Right cardiac atrium (tissue), 5 donors: ENCODE results near the gene MAGI2. TPM values are rescaled to one million over a fixed set of nuclear protein-coding genes. Genes with fewer than 3 reads are reported as not detected.

Source experiments
- ATAC-seq, 2 donors: fragments of 200-7000 bp; cut with Tn5 transposase; one replicate each; pipeline versions ENCODE4 v1.8.0 to v1.9.1; 2020; ENCODE audit warnings: moderate library complexity in 2 of 2, mild to moderate bottlenecking in 1 of 2
- DNase-seq, 3 donors: peaks; one replicate each; pipeline ENCODE4 v3.0.0-alpha.2; 2020
- H3K27ac ChIP-seq: one replicate; pipeline ENCODE4 v1.5.1; 2013; ENCODE audit warnings: mild to moderate bottlenecking, low read length, control low read depth, moderate library complexity
- H3K27me3 ChIP-seq: one replicate; pipeline ENCODE4 v1.6.1; 2013; ENCODE audit not compliant: control insufficient read depth, insufficient read depth
- H3K4me1 ChIP-seq: one replicate; pipeline ENCODE4 v1.6.1; 2013; ENCODE audit warnings: low read length; ENCODE audit not compliant: control insufficient read depth, insufficient read depth
- H3K4me3 ChIP-seq: one replicate; pipeline ENCODE4 v1.5.1; 2013; ENCODE audit warnings: low read length, control low read depth
- H3K9me3 ChIP-seq: one replicate; pipeline ENCODE4 v1.6.1; 2013; ENCODE audit warnings: low read length; ENCODE audit not compliant: control insufficient read depth
- WGBS: extraction: QIAGEN DNeasy Blood & Tissue Kit; methylation state at CpG from one replicate; pipeline ENCODE4 v1.1.7; 2013; 5-methylcytosine and 5-hydroxymethylcytosine counted together
- intact Hi-C, 4 donors: fragments of 100-400 bp; cut with DNase I; formaldehyde crosslinking; loops; one replicate each; pipeline versions ENCODE4 v1.11.0 to v1.14.0; 2022 to 2023
- polyA plus RNA-seq: library from polyadenylated mRNA; stranded (reverse); fragments of 200-250 nt; gene quantifications from one replicate; pipeline ENCODE4 v1.2.3, GENCODE V29; 2013
- total RNA-seq, 4 donors: library from RNA; stranded (reverse); fragmentation: NEBNext Ultra II Directional; extraction: Animal tissue kit (Norgen Biotek cat#: 25700); gene quantifications; one replicate each; pipeline ENCODE4 v1.2.1, GENCODE V29; 2021
- donor health status: healthy with polysubstance abuse.
- donor health status: DM: no; HTN: yes; CAD: no.
- donor health status: DM: no; HTN: no; CAD: no.
- donor health status: DM: no; HTN: yes; CAD: no; lungs with severe emphysema.
- donor health status: DM: yes; HTN: yes; CAD: no.

The MAGI2 gene
- total and polyA plus RNA-seq, 5 donors = 3.2 to 9.9 (median 7.9) TPM

DNA sequence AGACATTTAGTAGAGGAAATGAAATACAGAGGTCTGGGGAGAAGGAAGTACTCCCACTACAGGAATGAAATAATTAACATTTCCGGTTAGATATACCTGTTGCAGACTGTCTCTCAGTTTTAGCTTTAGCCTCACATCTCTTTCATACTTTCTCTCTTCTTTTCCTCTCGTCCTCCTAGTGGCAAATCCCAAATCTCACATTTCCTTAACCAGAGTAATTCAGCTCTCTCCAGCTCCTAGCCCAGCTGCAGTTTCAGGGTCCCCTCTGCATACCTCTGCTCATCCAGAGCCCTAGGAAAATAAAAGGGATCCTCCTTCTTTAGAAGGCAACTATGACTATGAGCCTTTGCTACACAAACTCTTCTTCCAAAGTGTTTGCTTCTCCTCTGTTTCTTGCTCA lies 1011.7 kb downstream of the MAGI2 start:
- DNase-seq = no peak
- no peaks in the 10 kb centered on the region for H3K27me3 ChIP-seq
- ATAC-seq = no peak
- no peak overlapping the region for H3K27ac ChIP-seq
- 66% methylated on average over 2 of the region's 2 CpGs for WGBS
- intact Hi-C loops = no loop called here
- H3K9me3 ChIP-seq = no peaks in the 10 kb centered on the region
- H3K4me3 ChIP-seq = no peak overlapping the region
- no peaks in the 10 kb centered on the region for H3K4me1 ChIP-seq

DNA sequence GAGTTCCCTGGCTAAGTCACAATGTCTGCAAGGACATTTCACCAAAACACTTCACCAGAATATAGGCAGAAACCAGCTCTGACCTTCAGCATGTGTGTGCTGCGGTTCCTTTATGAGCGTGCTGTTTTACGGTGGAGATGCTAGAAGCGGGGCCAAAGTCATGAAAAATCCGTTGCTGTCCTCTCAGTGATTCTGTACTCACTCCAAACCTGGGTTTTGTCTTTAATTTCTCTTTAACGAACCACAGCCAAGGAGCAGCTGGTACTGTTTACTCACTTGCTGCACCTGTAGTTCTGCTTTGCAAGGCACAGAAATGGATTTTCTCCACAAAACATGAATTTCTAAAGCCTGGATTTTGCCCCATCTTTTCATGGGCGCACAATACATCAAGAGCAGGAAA lies 1015.0 kb downstream of the MAGI2 start:
- Histone ChIP-seq H3K4me1 (no peaks in the 10 kb centered on the region), H3K4me3 (no peak overlapping the region), H3K27me3 (no peaks in the 10 kb centered on the region), H3K9me3 (no peaks in the 10 kb centered on the region), H3K27ac (no peak overlapping the region)
- 90% methylated on average over 7 of the region's 7 CpGs for WGBS
- no peak for DNase-seq
- no peak for ATAC-seq
- intact Hi-C loops = no loop called here

DNA sequence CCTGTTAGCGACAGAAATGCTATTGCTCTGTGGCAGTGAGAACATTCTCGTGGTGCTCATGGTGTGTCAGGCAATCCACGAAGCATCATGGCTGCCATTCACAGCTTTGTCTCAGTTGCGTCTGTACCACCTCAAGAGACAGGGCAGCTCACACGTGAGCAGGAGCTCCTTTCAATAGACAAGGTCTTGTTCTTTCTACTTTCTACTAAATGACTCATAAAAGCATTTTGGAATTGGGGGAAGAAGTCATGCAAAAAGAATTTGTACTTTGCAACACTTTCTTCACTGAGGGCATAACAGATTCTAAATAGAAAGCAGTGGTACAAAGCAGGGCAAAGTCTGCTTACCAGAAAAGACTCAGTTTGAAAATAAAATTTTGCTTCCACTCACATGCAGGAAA lies 1016.3 kb downstream of the MAGI2 start:
- no peak overlapping the region for H3K4me3 ChIP-seq
- no peaks in the 10 kb centered on the region for H3K4me1 ChIP-seq
- intact Hi-C loops = no loop called here
- ATAC-seq (no peak), DNase-seq (no peak)
- H3K9me3 ChIP-seq = no peaks in the 10 kb centered on the region
- no peaks in the 10 kb centered on the region for H3K27me3 ChIP-seq
- no peak overlapping the region for H3K27ac ChIP-seq
- WGBS = 63% methylated on average over 5 of the region's 5 CpGs

DNA sequence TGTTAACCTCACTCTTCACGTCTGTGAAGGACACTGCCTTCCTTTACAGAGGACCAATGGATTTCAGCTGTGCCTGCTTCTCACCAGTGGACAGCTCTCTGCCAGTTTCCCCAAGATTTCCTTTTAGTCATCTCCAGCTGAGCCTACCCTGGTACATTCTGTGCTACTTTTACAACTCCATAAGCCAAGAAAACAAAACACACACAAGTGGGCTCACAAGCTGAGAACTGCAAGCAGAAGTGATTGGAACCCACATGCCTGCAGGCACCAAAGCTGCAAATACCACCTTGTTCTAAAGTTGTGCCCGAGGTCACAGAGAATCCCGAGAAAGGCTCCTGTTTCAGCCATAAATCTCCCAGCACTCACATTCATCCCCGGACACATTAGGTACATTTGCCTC lies 1018.1 kb downstream of the MAGI2 start:
- Histone ChIP-seq H3K9me3 (no peaks in the 10 kb centered on the region), H3K4me1 (no peaks in the 10 kb centered on the region), H3K27me3 (no peaks in the 10 kb centered on the region), H3K4me3 (no peak overlapping the region), H3K27ac (no peak overlapping the region)
- intact Hi-C loops = no loop called here
- DNase-seq = no peak
- no peak for ATAC-seq
- WGBS = 81% methylated on average over 4 of the region's 4 CpGs

DNA sequence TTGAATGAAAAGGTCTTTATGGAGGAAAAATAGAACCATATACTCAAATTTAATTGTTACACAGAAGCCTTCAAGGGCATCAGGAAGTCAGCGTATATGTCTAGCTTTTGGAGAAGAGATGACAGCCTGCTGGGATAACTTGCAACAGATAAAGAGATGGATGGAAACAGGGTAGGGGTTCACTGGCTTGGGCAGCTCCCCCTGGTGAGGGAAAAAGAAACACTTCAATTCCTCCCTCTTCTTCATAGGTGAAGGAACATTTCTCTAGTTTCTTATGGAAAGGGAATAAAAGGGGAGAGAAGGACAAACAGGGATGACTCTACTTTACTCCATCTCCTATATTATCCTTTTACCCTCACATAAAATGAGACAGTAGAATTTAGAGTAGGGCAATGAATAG lies 1019.2 kb downstream of the MAGI2 start:
- Histone ChIP-seq H3K27ac (no peak overlapping the region), H3K9me3 (no peaks in the 10 kb centered on the region), H3K27me3 (no peaks in the 10 kb centered on the region), H3K4me3 (no peak overlapping the region), H3K4me1 (no peaks in the 10 kb centered on the region)
- WGBS = 81% methylated on average over 1 of the region's 1 CpG
- DNase-seq (no peak), ATAC-seq (no peak)
- intact Hi-C loops = no loop called here

DNA sequence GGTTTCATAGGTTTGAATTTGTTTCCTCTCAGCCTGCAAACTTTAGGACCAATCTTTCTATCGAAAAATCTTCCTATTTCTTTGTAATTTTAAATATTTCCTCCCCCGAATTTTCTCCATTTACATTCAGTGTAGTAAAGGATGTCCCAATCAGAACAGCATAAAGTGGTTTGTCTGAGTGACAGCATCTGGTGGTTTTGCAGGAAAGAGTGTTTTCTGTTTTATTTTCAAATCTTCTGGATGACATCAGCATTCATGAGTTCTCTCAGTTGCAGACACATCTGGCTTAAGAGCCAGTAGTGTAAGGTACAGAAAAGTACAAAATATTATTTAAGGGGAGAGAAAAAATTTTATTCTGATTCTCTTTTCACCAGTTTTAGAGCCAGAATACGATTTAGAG lies 1020.0 kb downstream of the MAGI2 start:
- Histone ChIP-seq H3K4me1 (no peaks in the 10 kb centered on the region), H3K9me3 (no peaks in the 10 kb centered on the region), H3K4me3 (no peak overlapping the region), H3K27ac (no peak overlapping the region), H3K27me3 (no peaks in the 10 kb centered on the region)
- DNase-seq = no peak
- 82% methylated on average over 3 of the region's 3 CpGs for WGBS
- intact Hi-C loops = no loop called here
- no peak for ATAC-seq

DNA sequence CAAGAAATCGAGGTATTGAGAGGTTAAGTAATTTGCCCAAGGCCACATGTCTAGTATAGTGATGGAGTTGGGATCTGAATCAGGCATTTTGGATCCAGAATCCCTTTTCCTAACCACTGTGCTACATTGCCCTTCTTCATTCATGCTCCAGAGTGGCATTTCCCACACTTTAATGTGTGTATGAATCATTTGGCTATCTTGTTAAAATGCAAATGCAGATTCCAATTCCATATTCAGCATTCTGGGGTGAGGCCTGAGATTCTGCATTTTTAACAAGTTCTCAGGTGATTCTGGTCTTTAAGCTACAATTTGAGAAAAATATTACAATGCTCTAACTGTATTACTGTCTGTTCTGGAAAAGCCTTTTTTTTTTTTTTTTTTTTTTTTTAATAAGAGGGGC lies 1023.6 kb downstream of the MAGI2 start:
- no peak overlapping the region for H3K4me3 ChIP-seq
- WGBS = 79% methylated on average over 1 of the region's 1 CpG
- H3K4me1 ChIP-seq = no peaks in the 10 kb centered on the region
- no peak for DNase-seq
- no peaks in the 10 kb centered on the region for H3K9me3 ChIP-seq
- ATAC-seq = no peak
- no peak overlapping the region for H3K27ac ChIP-seq
- no peaks in the 10 kb centered on the region for H3K27me3 ChIP-seq
- intact Hi-C loops = no loop called here

DNA sequence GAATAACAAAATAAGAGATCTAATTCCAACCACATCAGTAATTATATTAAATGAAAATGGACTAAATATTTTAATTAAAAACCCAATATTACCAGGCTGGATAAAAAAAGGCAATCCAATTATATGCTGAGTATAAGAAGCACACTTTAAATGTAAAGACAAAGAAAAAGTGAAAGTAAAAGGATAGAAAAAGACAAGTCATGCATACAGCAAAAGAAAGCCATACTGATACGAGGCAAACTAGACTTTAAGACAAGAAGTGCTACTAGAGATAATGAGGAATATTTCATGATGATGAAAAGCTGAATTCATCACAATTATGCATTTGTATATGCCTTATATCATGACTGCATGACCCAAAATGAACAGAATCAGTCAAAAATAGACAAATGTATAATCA lies 1026.3 kb downstream of the MAGI2 start:
- H3K4me1 ChIP-seq = no peaks in the 10 kb centered on the region
- H3K9me3 ChIP-seq = no peaks in the 10 kb centered on the region
- H3K4me3 ChIP-seq = no peak overlapping the region
- no peaks in the 10 kb centered on the region for H3K27me3 ChIP-seq
- intact Hi-C loops = no loop called here
- WGBS = 62% methylated on average over 1 of the region's 1 CpG
- ATAC-seq (no peak), DNase-seq (no peak)
- H3K27ac ChIP-seq = no peak overlapping the region

DNA sequence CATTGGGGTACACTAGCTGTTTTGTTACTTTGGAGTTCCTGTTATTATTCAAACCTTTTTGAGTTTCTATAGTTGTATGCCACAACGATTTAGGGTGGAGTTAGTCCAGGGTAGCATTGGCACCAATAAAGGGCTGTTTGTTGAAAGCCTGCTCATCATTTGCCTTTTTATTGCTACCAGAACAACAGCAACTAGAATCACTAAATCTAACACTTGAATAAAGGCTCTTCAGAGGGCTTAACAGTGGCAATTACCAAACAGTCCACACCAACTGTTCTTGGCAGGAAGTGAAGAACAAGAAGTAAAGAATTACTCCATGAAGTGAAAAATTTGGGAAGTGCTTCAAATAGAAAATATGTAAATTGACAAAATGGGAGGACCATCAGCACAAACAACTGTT lies 1033.5 kb downstream of the MAGI2 start:
- intact Hi-C loops = no loop called here
- ATAC-seq (no peak), DNase-seq (no peak)
- Histone ChIP-seq H3K27me3 (no peaks in the 10 kb centered on the region), H3K4me3 (no peak overlapping the region), H3K9me3 (no peaks in the 10 kb centered on the region), H3K4me1 (no peaks in the 10 kb centered on the region), H3K27ac (no peak overlapping the region)
- 84% methylated on average over 1 of the region's 1 CpG for WGBS

DNA sequence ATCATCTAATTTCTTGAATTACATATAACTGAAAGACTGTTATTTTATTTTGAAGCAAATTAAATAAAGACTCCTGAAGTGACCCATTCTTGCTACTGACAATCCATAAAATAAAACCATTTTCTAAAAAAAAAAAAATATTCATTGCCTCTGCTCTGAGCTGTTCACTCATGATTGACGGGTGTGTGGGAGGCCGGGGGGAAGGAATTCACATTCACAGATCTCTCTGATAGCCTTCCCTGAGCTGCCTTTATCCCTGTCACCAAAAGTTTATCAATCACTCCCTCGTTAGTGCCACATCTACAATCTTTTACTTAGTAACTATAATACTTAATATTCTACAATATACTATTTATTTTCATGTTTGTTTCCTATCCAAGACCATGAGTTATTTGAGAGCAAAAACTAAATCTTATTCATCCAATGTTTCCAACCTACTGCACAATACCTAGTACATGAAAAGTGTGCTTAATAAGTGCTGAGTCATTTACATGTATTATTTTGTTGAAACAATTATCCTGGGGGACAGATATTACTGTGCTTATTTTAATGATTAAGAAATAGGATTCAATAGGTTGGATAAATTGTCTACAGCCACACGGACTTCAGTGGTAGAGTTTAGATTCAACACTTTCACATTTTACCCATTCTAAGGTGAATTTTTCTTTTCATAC lies 1036.2 kb downstream of the MAGI2 start:
- H3K4me3 ChIP-seq = no peak overlapping the region
- no peaks in the 10 kb centered on the region for H3K9me3 ChIP-seq
- intact Hi-C loops = no loop called here
- 72% methylated on average over 4 of the region's 4 CpGs for WGBS
- H3K4me1 ChIP-seq = no peaks in the 10 kb centered on the region
- no peak overlapping the region for H3K27ac ChIP-seq
- no peaks in the 10 kb centered on the region for H3K27me3 ChIP-seq
- ATAC-seq (no peak), DNase-seq (no peak)

DNA sequence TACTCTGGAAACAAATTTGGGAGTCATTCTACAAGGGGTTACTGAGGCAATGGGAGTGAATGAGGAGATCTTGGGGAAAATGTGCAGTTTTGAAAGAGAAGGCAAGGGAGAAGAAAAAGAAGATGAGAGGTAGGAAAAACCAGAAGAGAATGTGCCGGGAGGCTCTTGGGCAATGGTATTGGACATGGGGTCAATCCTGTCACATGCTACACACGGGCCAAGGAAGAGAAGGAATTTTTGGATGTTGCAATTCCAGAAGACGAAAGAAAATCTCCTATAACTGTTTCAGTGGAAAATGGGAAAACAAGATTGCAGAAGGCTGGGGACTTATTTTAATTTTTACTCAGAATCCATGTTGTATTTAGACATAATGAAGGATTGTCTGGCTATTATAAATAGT lies 1039.9 kb downstream of the MAGI2 start:
- Histone ChIP-seq H3K27ac (no peak overlapping the region), H3K9me3 (no peaks in the 10 kb centered on the region), H3K4me3 (no peak overlapping the region), H3K27me3 (no peaks in the 10 kb centered on the region), H3K4me1 (no peaks in the 10 kb centered on the region)
- 80% methylated on average over 3 of the region's 3 CpGs for WGBS
- no peak for DNase-seq
- intact Hi-C loops = no loop called here
- no peak for ATAC-seq

DNA sequence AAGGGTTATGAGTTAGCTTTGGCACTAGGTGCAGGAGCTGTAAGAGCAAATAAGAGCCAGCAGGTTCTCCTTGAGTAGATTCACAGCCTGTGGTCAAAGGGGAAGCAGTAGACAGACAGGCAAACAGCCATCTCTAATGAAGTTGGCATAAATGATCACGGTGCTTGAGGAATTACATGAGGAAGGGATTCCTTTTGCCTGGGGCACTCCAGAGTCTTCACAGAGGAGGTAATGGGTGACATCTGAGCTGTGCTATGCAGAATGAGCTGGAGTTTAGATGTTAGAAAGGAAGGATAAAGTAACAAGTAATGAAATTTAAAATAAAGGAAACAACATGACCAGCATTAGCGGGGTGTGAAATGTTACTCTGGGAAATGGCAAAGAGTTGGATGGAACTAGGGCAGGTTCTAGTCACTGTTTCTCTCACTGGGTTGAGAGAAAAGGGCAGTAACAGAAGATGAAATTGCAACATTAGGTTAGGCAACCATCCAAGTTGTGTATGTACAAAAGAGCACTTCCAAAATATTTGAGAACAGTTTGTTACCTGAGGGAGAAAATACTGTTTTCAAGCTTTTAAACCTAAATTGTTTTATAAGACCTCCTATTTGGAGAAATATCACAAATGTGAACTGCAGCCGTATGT lies 1041.1 kb downstream of the MAGI2 start:
- ATAC-seq = no peak
- Histone ChIP-seq H3K4me1 (no peaks in the 10 kb centered on the region), H3K27ac (no peak overlapping the region), H3K27me3 (no peaks in the 10 kb centered on the region), H3K9me3 (no peaks in the 10 kb centered on the region), H3K4me3 (no peak overlapping the region)
- 89% methylated on average over 3 of the region's 3 CpGs for WGBS
- intact Hi-C loops = no loop called here
- DNase-seq = no peak
